ENCODE measurements around the gene BMP2.

The BMP2 gene

GRCh38 chr20:6806275-6806674 is 38.8 kb downstream of the BMP2 start:
- no peak overlapping the region for H3K27ac ChIP-seq (ENCODE audit: low read depth, low read length)
- no peaks in the 10 kb centered on the region for H3K9me2 ChIP-seq (replicated peaks; ENCODE audit: insufficient read depth, low read length)
- H3K9ac ChIP-seq (ENCODE audit: low read length): no peak overlapping the region
- no peaks in the 10 kb centered on the region for H3K9me3 ChIP-seq (ENCODE audit: insufficient read depth, low read length)
- no peak overlapping the region for H3K4me2 ChIP-seq (ENCODE audit: low read depth, low read length, poor library complexity, severe bottlenecking)
- no peaks in the 10 kb centered on the region for H3K27me3 ChIP-seq (ENCODE audit: low read length)
- H3K4me3 ChIP-seq (ENCODE audit: insufficient read depth, low read length, poor library complexity, severe bottlenecking): no peak overlapping the region
- H2AFZ ChIP-seq (ENCODE audit: low read depth, low read length, severe bottlenecking): no peak overlapping the region
- no peaks in the 10 kb centered on the region for H3K79me2 ChIP-seq (ENCODE audit: insufficient read depth, low read length)
- H4K20me1 ChIP-seq (ENCODE audit: low read depth, low read length): no peaks in the 10 kb centered on the region
- no peaks in the 10 kb centered on the region for H3F3A ChIP-seq (ENCODE audit: insufficient read depth)
- H3K36me3 ChIP-seq (ENCODE audit: low read length): no peaks in the 10 kb centered on the region
- TF ChIP-seq EZH2phosphoT487 (conservative IDR thresholded peaks at IDR 0.05; ENCODE audit: low read length): no peak
- TF ChIP-seq, protein P1, sequence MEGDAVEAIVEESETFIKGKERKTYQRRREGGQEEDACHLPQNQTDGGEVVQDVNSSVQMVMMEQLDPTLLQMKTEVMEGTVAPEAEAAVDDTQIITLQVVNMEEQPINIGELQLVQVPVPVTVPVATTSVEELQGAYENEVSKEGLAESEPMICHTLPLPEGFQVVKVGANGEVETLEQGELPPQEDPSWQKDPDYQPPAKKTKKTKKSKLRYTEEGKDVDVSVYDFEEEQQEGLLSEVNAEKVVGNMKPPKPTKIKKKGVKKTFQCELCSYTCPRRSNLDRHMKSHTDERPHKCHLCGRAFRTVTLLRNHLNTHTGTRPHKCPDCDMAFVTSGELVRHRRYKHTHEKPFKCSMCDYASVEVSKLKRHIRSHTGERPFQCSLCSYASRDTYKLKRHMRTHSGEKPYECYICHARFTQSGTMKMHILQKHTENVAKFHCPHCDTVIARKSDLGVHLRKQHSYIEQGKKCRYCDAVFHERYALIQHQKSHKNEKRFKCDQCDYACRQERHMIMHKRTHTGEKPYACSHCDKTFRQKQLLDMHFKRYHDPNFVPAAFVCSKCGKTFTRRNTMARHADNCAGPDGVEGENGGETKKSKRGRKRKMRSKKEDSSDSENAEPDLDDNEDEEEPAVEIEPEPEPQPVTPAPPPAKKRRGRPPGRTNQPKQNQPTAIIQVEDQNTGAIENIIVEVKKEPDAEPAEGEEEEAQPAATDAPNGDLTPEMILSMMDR (IDR thresholded peaks at IDR 0.05; ENCODE audit: insufficient read depth, low read length, poor library complexity, severe bottlenecking): no peak

DNA sequence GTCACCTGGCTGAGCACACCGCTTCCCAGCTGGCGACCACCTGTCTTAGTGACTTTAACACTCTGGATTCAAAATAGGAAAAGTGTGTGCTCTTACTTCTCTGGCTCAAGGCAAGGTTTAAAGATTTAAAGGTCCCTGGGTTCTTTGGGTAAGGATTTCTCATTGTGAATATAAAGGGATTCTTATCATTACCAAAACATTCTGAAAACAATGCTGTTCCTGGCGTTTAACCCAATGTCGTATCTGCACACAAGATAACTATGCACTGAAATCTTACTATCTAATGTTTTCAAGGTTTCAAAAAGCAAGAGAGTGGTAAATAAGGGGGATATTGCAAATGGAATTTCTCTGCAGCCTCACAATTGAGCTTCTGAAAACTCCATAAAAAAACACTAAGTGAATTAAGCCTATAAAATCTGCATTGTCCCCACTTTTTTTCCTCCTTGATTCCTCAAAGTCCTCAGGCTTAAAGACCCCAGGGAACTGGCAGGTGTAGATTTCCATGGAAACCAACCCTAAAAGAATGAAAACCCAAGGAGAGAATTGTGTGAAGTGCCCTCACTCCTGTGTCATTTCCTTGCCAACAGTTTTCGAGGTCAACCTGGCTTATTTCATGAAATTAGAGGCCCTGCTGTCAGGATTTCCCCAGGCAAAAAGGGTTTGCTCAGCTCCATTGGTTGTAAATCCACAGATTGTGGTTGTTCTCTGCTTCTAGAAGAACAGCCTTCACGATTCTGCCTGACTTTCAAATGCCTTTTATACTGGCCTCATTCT is 44.0 kb downstream of the BMP2 start:
- Histone ChIP-seq H3K36me3 (ENCODE audit: low read length) (no peaks in the 10 kb centered on the region), H4K20me1 (ENCODE audit: low read depth, low read length) (no peaks in the 10 kb centered on the region)
- TF ChIP-seq, protein P1 (IDR thresholded peaks at IDR 0.05; ENCODE audit: insufficient read depth, low read length, poor library complexity, severe bottlenecking): no peak
- no peak for TF ChIP-seq EZH2phosphoT487 (conservative IDR thresholded peaks at IDR 0.05; ENCODE audit: low read length)

DNA sequence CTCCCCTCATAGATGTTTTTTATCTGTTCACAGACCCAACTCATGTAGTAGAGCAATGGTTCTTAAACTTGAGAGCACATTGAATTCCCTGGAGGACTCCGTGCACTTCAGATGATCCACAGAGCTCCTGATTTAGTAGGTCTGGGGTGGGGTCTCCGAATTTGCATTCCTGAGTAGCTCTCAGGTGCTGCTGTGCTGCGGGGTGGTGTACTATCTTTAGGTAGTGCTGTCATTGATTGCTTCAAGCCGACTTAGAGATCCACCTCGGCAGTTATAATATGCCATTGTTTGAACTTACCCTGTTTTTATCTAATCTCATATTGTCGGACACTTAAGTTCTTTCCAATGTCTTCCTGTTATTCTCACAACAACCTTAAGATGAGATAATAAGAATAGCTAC is 45.0 kb downstream of the BMP2 start:
- Histone ChIP-seq H3K4me2 (ENCODE audit: low read depth, low read length, poor library complexity, severe bottlenecking) (no peak overlapping the region), H3K36me3 (ENCODE audit: low read length) (no peaks in the 10 kb centered on the region), H3K27me3 (ENCODE audit: low read length) (no peaks in the 10 kb centered on the region), H3K79me2 (ENCODE audit: insufficient read depth, low read length) (no peaks in the 10 kb centered on the region), H3K9ac (ENCODE audit: low read length) (no peak overlapping the region), H4K20me1 (ENCODE audit: low read depth, low read length) (no peaks in the 10 kb centered on the region), H2AFZ (ENCODE audit: low read depth, low read length, severe bottlenecking) (no peak overlapping the region), H3K4me3 (ENCODE audit: insufficient read depth, low read length, poor library complexity, severe bottlenecking) (no peak overlapping the region), H3K9me2 (replicated peaks; ENCODE audit: insufficient read depth, low read length) (no peaks in the 10 kb centered on the region), H3K27ac (ENCODE audit: low read depth, low read length) (no peak overlapping the region), H3F3A (ENCODE audit: insufficient read depth) (no peaks in the 10 kb centered on the region), H3K9me3 (ENCODE audit: insufficient read depth, low read length) (no peaks in the 10 kb centered on the region)
- TF ChIP-seq, protein P1 (IDR thresholded peaks at IDR 0.05; ENCODE audit: insufficient read depth, low read length, poor library complexity, severe bottlenecking): no peak
- no peak for TF ChIP-seq EZH2phosphoT487 (conservative IDR thresholded peaks at IDR 0.05; ENCODE audit: low read length)

More for the DNA sequence above, 44.0 kb downstream of the BMP2 start:
- no peaks in the 10 kb centered on the region for H3F3A ChIP-seq (ENCODE audit: insufficient read depth)
- no peak overlapping the region for H3K4me2 ChIP-seq (ENCODE audit: low read depth, low read length, poor library complexity, severe bottlenecking)
- no peaks in the 10 kb centered on the region for H3K27me3 ChIP-seq (ENCODE audit: low read length)
- no peaks in the 10 kb centered on the region for H3K9me2 ChIP-seq (replicated peaks; ENCODE audit: insufficient read depth, low read length)
- H3K79me2 ChIP-seq (ENCODE audit: insufficient read depth, low read length): no peaks in the 10 kb centered on the region
- no peaks in the 10 kb centered on the region for H3K9me3 ChIP-seq (ENCODE audit: insufficient read depth, low read length)
- H3K4me3 ChIP-seq (ENCODE audit: insufficient read depth, low read length, poor library complexity, severe bottlenecking): no peak overlapping the region
- no peak overlapping the region for H3K9ac ChIP-seq (ENCODE audit: low read length)
- no peak overlapping the region for H3K27ac ChIP-seq (ENCODE audit: low read depth, low read length)
- no peak overlapping the region for H2AFZ ChIP-seq (ENCODE audit: low read depth, low read length, severe bottlenecking)
